Measurements from ENCODE around the gene COL4A2.

DNA sequence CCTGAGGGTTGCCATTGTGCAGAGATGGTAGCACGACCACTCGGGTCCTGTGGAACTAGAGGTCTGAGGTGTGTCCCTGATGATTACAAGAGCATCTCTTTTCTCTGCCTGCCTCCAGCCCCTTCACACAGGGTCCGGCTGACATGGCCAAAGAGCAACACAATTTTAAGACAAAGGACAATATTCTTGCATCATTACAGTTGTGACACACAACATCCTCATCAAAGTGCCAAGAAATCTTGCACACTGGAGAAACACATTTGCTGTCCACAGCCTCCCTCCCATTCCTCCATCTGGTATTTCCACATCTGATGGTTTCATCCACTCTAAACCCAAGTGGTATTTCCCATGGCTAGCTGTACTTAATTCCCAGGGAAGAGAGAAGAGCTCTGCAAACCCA, 12.9 kb upstream of the COL4A2 start:
- no peak for TF ChIP-seq YY1 (IDR thresholded peaks at IDR 0.05; ENCODE audit: insufficient read depth, insufficient read length)
- no peak for TF ChIP-seq SUZ12 (IDR thresholded peaks at IDR 0.05; ENCODE audit: extremely low read depth, insufficient read depth, insufficient read length)
